DND-41 (cell line): ENCODE data around the gene SLC37A4.

Experiments used
- ATAC-seq: fragments of 200-7000 bp; cut with Tn5 transposase; 3 replicates; pipeline ENCODE4 v1.9.1; 2021; ENCODE audit warnings: low read depth; ENCODE audit not compliant: insufficient read depth
- DNase-seq: peaks from one replicate; pipeline ENCODE4 v3.0.0-alpha.2; 2020
- H2AFZ ChIP-seq: 2 replicates; pipeline ENCODE4 v1.6.0; 2012; ENCODE audit warnings: low read depth, low read length
- H3K27ac ChIP-seq: 2 replicates; pipeline ENCODE4 v1.5.1; 2012; ENCODE audit warnings: low read length, inconsistent platforms
- H3K27me3 ChIP-seq: fragments of 200-600 bp; sonication (generic); 2 replicates; pipeline ENCODE4 v1.6.0; 2012; ENCODE audit warnings: low read length, mild to moderate bottlenecking, inconsistent platforms; ENCODE audit not compliant: insufficient read depth, poor library complexity
- H3K36me3 ChIP-seq: 2 replicates; pipeline ENCODE4 v1.5.1; 2012; ENCODE audit warnings: low read length, inconsistent platforms; ENCODE audit not compliant: insufficient read depth
- H3K4me1 ChIP-seq: 2 replicates; pipeline ENCODE4 v1.5.1; 2012; ENCODE audit warnings: mild to moderate bottlenecking, low read length; ENCODE audit not compliant: insufficient read depth
- H3K4me2 ChIP-seq: 2 replicates; pipeline ENCODE4 v1.6.0; 2012; ENCODE audit warnings: mild to moderate bottlenecking, moderate library complexity, low read length, inconsistent platforms; ENCODE audit not compliant: insufficient read depth
- H3K4me3 ChIP-seq, 2 experiments: fragments of 200-600 bp in 1 of 2; shearing (Covaris generic) in 1 of 2; 2 replicates each; pipeline ENCODE4 v1.5.1; 2012 to 2016; ENCODE audit warnings: inconsistent platforms in 2 of 2, low read length in 2 of 2, mild to moderate bottlenecking in 2 of 2, low read depth in 1 of 2, moderate library complexity in 1 of 2
- H3K79me2 ChIP-seq: 2 replicates; pipeline ENCODE4 v1.6.0; 2012; ENCODE audit warnings: low read length, inconsistent platforms; ENCODE audit not compliant: insufficient read depth
- H3K9ac ChIP-seq: 2 replicates; pipeline ENCODE4 v1.6.0; 2012; ENCODE audit warnings: low read depth, mild to moderate bottlenecking, inconsistent platforms, low read length, moderate library complexity
- H3K9me3 ChIP-seq: 2 replicates; pipeline ENCODE4 v1.5.1; 2012; ENCODE audit warnings: low read length, moderate library complexity, mild to moderate bottlenecking, inconsistent platforms; ENCODE audit not compliant: insufficient read depth, severe bottlenecking
- H4K20me1 ChIP-seq: 2 replicates; pipeline ENCODE4 v1.6.0; 2012; ENCODE audit warnings: low read length; ENCODE audit not compliant: insufficient read depth
- EZH2 ChIP-seq: IDR thresholded peaks from 3 replicates; pipeline ENCODE4 v1.6.1; 2012; ENCODE audit warnings: borderline replicate concordance, low read depth, mild to moderate bottlenecking, moderate library complexity, low read length, inconsistent platforms; ENCODE audit not compliant: severe bottlenecking
- TF ChIP-seq, protein P1 (sequence below): IDR thresholded peaks from 2 replicates; pipeline ENCODE4 v1.5.1; 2012; ENCODE audit warnings: borderline replicate concordance, low read length, moderate library complexity, mild to moderate bottlenecking; ENCODE audit not compliant: poor library complexity, severe bottlenecking; ENCODE audit errors: extremely low read depth

SLC37A4 gene

DNA sequence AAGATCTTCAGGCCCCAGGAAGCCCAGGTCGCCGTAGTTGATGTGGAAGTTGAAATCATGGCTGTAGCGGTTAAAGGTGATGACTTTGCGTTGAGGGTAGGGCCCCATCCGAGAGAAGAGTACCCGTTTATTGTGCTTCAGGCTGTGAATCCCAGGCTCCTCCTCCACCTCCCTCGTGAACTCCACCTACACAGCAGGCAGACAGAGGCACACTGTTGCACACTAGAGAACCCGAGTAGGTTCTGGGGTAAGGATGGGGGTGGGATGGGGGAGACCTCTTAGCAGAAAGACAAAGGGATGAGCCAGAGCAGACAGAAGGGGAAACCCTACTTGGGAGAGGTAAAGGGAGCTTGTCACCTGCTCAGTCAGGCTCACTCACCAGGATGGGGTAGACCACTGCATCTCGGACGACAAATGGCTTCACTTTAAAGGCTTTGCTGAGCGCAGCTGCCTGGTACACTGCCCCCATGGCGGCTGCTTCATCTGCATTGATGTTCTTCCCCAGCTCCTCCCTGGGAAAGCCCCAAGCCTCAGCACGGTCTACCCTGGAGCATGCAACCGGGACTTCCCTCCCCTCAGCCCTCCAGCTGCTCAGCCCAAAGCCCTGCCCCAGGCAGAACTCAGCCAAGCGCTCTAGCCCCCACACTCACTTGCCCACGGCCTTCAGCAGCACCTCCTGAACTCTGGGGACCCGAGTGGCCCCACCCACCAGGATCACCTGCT, 20.9 kb upstream of the SLC37A4 start:
- ATAC-seq: no peak
- Histone ChIP-seq H3K9me3 (no peaks in the 10 kb centered on the region), H3K4me3 (no peak overlapping the region), H3K4me1 (peaks cover 18% of the 10 kb centered on the region), H3K27me3 (no peaks in the 10 kb centered on the region), H3K79me2 (peaks cover 33% of the 10 kb centered on the region), H4K20me1 (peaks cover 26% of the 10 kb centered on the region; the same call in 1 of the 2 replicates), H3K27ac (no peak overlapping the region), H2AFZ (no peak overlapping the region), H3K36me3 (peaks cover 89% of the 10 kb centered on the region), H3K4me2 (no peak overlapping the region), H3K9ac (no peak overlapping the region)
- DNase-seq: no peak
- TF ChIP-seq, protein P1, sequence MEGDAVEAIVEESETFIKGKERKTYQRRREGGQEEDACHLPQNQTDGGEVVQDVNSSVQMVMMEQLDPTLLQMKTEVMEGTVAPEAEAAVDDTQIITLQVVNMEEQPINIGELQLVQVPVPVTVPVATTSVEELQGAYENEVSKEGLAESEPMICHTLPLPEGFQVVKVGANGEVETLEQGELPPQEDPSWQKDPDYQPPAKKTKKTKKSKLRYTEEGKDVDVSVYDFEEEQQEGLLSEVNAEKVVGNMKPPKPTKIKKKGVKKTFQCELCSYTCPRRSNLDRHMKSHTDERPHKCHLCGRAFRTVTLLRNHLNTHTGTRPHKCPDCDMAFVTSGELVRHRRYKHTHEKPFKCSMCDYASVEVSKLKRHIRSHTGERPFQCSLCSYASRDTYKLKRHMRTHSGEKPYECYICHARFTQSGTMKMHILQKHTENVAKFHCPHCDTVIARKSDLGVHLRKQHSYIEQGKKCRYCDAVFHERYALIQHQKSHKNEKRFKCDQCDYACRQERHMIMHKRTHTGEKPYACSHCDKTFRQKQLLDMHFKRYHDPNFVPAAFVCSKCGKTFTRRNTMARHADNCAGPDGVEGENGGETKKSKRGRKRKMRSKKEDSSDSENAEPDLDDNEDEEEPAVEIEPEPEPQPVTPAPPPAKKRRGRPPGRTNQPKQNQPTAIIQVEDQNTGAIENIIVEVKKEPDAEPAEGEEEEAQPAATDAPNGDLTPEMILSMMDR: no peak
- no peak for TF ChIP-seq EZH2

DNA sequence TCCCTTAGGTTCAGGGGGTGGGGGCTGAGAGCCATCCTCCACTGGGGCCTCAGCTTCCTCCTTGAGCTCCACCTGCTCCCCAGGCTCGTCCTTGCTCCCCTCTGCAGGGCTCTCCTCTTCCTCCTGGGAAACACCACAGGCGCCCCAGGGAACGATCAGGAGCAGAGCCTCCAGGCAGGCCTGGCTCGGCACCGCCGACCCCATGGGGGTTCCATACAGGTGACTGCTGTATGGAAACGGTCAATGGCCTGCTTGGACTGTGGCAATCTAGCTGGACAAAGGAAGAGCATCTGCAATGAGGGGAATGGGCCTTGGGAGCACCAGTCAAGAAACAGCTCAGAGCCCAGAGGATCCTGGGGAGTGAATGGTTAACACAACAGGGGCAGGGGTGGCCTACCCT, 18.4 kb upstream of the SLC37A4 start:
- no peak for DNase-seq
- no peaks in the 10 kb centered on the region for H3K9me3 ChIP-seq
- H3K27ac ChIP-seq: no peak overlapping the region
- H3K27me3 ChIP-seq: no peaks in the 10 kb centered on the region
- no peaks in the 10 kb centered on the region for H3K4me1 ChIP-seq
- no peak overlapping the region for H3K4me2 ChIP-seq
- 0 out of 2 replicates have a peak, but pooled peaks cover 3% of the 10 kb centered on the region for H4K20me1 ChIP-seq
- peaks cover 8% of the 10 kb centered on the region; the same call in 1 of the 2 replicates for H3K79me2 ChIP-seq
- H3K9ac ChIP-seq: no peak overlapping the region
- no peak overlapping the region for H3K4me3 ChIP-seq
- no peak for TF ChIP-seq EZH2
- TF ChIP-seq, protein P1: no peak
- H2AFZ ChIP-seq: no peak overlapping the region
- peaks cover 95% of the 10 kb centered on the region for H3K36me3 ChIP-seq
- no peak for ATAC-seq

DNA sequence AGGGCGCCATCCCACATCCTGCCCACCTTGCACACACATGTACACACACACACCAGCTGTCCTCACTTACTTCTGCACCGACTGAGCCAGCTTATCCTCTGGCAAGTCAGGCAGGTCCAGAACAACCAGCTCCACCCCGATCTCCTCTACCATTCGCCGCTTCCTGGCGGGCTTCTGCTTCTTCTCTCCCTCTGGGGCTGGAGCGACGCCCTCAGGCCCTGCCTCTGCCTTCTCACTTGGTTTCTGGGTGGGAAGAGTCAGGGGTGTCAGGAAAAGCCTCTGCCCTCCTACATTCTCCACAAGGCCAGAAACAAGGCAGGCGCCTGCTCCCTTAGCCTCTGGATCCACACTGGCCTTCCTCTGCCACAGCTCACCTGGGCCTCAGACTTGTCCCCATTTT, 18.0 kb upstream of the SLC37A4 start:
- no peaks in the 10 kb centered on the region for H3K4me1 ChIP-seq
- peaks cover 91% of the 10 kb centered on the region for H3K36me3 ChIP-seq
- H3K9me3 ChIP-seq: no peaks in the 10 kb centered on the region
- H3K27ac ChIP-seq: no peak overlapping the region
- DNase-seq: no peak
- 0 out of 2 replicates have a peak, but pooled peaks cover 3% of the 10 kb centered on the region for H4K20me1 ChIP-seq
- peaks cover 5% of the 10 kb centered on the region; the same call in 1 of the 2 replicates for H3K79me2 ChIP-seq
- TF ChIP-seq, protein P1: no peak
- TF ChIP-seq EZH2: no peak
- ATAC-seq: peak; percentile 45; the same call in 2 of the 3 replicates
- no peak overlapping the region for H3K4me3 ChIP-seq
- no peaks in the 10 kb centered on the region for H3K27me3 ChIP-seq
- H3K9ac ChIP-seq: no peak overlapping the region
- H3K4me2 ChIP-seq: no peak overlapping the region
- no peak overlapping the region for H2AFZ ChIP-seq
